ENCODE results near the gene DAG1. TPM values are rescaled to one million over a fixed set of nuclear protein-coding genes. Genes with fewer than 3 reads are reported as not detected.

Gene DAG1
- total RNA-seq, result 20.1 and 30.2 TPM in 2 replicates

GRCh38 chr3:49469936-49470713 lies at the start of gene DAG1:
Gene DAG1, plus strand, starts transcription at chr3:49470267. Its CDS starts 40,268 bp downstream, at chr3:49510535.

GRCh38 chr3:49422379-49423248 lies 47.5 kb upstream of the DAG1 start, which contains the start of gene AMT:
Gene AMT, minus strand, starts transcription at chr3:49422473. Its CDS starts 23 bp downstream, at chr3:49422450.

DNA sequence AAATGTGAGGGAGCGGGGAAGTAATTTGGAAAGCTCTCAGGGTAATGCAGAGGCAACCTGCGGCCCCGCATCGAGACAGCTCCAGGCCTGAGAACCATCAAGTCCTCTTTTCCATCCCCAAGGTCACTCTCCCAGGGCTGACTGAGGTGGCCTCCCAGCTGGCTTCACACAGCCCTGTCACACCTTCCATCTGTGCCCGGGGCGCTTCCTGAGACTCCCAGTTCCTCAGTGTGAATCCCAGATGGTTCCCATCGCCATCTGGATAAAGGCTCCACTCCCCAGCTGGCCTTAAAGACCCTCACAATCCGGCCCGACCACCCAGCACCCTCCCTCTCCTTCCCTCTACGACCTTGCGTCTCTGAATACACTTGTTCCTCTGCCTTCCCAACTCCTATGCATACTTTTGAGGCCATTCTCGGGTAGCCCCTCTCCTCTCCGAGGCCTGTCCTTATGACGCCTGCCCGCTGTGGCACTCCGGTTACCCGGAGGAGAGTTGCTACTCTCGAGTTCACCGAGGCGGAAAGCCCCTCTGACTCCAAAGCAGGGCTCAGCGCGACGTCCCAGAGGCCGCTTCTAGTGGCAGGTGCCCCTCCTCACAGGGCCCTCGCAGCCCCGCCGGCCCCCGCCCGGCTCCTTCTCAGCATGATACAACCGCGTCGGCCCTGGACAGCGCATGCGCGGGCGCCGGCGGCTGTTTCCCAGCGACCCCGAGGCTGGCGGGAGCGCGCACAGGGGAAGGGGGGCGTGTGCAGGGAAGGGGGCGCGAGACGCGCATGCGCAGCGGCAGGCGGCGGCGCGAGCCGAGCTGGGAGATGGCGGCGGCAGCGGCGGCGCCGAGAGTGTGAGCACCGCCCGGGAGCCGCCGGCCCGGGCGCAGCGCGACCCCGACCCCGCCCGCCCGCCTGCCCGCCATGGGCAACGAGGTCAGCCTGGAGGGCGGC lies 83.9 kb downstream of the DAG1 start, which contains the start of gene BSN:
TSS of gene BSN (plus strand) at position 786 of the 941 bp plus-strand sequence. CDS start at position 912, 126 bp downstream.

Other genes with a start within 250 kb of the DAG1 start
- gene C3orf62, start 193.0 kb upstream of the DAG1 start, total RNA-seq, result 0.65 and 1.4 TPM in 2 replicates
- gene USP4, start 130.2 kb upstream of the DAG1 start, total RNA-seq, result 15.9 and 22.3 TPM in 2 replicates
- gene GPX1, start 111.9 kb upstream of the DAG1 start, total RNA-seq, result 244 and 429 TPM in 2 replicates
- gene RHOA, start 58.3 kb upstream of the DAG1 start, total RNA-seq, result 816 and 821 TPM in 2 replicates
- 13.7 and 15.9 TPM in 2 replicates for gene TCTA, start 57.8 kb upstream of the DAG1 start, total RNA-seq
- gene AMT, start 47.8 kb upstream of the DAG1 start, total RNA-seq, result 0.32 and 0.91 TPM in 2 replicates
- gene NICN1, start 40.9 kb upstream of the DAG1 start, total RNA-seq, result 1.5 and 2.3 TPM in 2 replicates
- gene BSN, start 84.2 kb downstream of the DAG1 start, total RNA-seq, result under 0.01 TPM in 2 replicates
- 91.8 and 125 TPM in 2 replicates for gene APEH, start 204.1 kb downstream of the DAG1 start, total RNA-seq
- gene MST1, start 219.2 kb downstream of the DAG1 start, total RNA-seq, result 0.97 and 2.7 TPM in 2 replicates
- 20.8 and 22.7 TPM in 2 replicates for gene RNF123, start 219.3 kb downstream of the DAG1 start, total RNA-seq
- gene AMIGO3, start 249.4 kb downstream of the DAG1 start, total RNA-seq, result 0.32 TPM in 1 of 2 replicates, not detected in the other